ENCODE data around the gene EIF4E. TPM values are rescaled to one million over a fixed set of nuclear protein-coding genes. Genes with fewer than 3 reads are reported as not detected.

Gene EIF4E
- total RNA-seq (2012; rRNA removed): 113 and 288 TPM in 2 replicates
- polyA plus RNA-seq (2012; rRNA removed): 69.4 and 80.4 TPM in 2 replicates
- polyA plus RNA-seq (2012; cell fraction: cytosol; rRNA removed): 6.5 and 9.4 TPM in 2 replicates
- polyA plus RNA-seq (2012; cell fraction: nucleus; rRNA removed; ENCODE audit: low replicate concordance): 2.9 and 26.4 TPM in 2 replicates
- percentile 84 among the genes with signal in this experiment for Bru-seq, nascent RNA
- BruChase-seq, experiment 1, labeled RNA remaining after a 6-hour chase: percentile 86 among the genes with signal in this experiment
- percentile 82 among the genes with signal in this experiment for BruChase-seq, experiment 2, labeled RNA remaining after a 2-hour chase
- long read RNA-seq, full-length matches to known transcripts: 42 of 50 reads
- long read RNA-seq, partial matches to known transcripts: 6 of 50 reads
- long read RNA-seq, other reads (novel, unspliced or antisense): 2 of 50 reads

- Histone ChIP-seq H2AK5ac (ENCODE audit: low read depth, low read length) (peak within 1 kb of the TSS; percentile 94), H3K9me1 (ENCODE audit: insufficient read depth, low read length) (no peaks in the 10 kb centered on the region), H3K18ac (ENCODE audit: low read depth, low read length) (peak within 1 kb of the TSS; percentile 86), H3K9me3 (ENCODE audit: control insufficient read depth, insufficient read depth, low read length) (no peaks in the 10 kb centered on the region), H3K4ac (ENCODE audit: low read depth, low read length) (peak within 1 kb of the TSS; percentile 94), H3K79me1 (ENCODE audit: low read depth in 1 of 2, low read length in 2 of 2) (peaks cover 0 to 5% of the 10 kb centered on the region in 2 experiments; a peak in 1 of 4 replicates), H3K9ac (ENCODE audit: low read depth, low read length) (peak within 1 kb of the TSS; percentile 91), H3K4me1 (ENCODE audit: control insufficient read depth, insufficient read depth, low read length) (peaks cover 3% of the 10 kb centered on the region; the same call in 1 of the 2 replicates), H4K91ac (ENCODE audit: insufficient read depth, low read depth, low read length) (peak within 1 kb of the TSS; percentile 97), H3K56ac (ENCODE audit: extremely low read depth, insufficient read depth, low read length) (peak within 1 kb of the TSS; percentile 93), H4K5ac (ENCODE audit: low read depth, low read length) (peak within 1 kb of the TSS; percentile 88), H3K23ac (ENCODE audit: low read depth, low read length) (peak within 1 kb of the TSS; percentile 94), H2BK5ac (ENCODE audit: low read depth, low read length, poor library complexity, severe bottlenecking) (peak within 1 kb of the TSS; percentile 97), H3K27me3 (ENCODE audit: control insufficient read depth, insufficient read depth, low read length) (no peaks in the 10 kb centered on the region), H4K20me1 (ENCODE audit: insufficient read depth, low read length) (peaks cover 28% of the 10 kb centered on the region; the same call in 1 of the 2 replicates), H4K8ac (ENCODE audit: low read depth in 2 of 2, low read length in 2 of 2) (peak within 1 kb of the TSS; percentile 93 to 95), H2AFZ (replicated peaks; ENCODE audit: low read length, poor library complexity) (peak within 1 kb of the TSS; percentile 98), H3K27ac (ENCODE audit: insufficient read depth, low read length) (peak within 1 kb of the TSS; percentile 94), H2BK120ac (ENCODE audit: low read depth, low read length) (peak within 1 kb of the TSS; percentile 84), H2BK20ac (ENCODE audit: low read depth, low read length) (peak within 1 kb of the TSS; percentile 75), H3K36me3 (ENCODE audit: control insufficient read depth, insufficient read depth, low read length) (0 out of 2 replicates have a peak, but pooled peaks cover 1% of the 10 kb centered on the region), H3K4me3 (ENCODE audit: insufficient read depth, low read depth, low read length) (peak within 1 kb of the TSS; percentile 85), H2BK15ac (ENCODE audit: low read depth, low read length) (peak within 1 kb of the TSS; percentile 100; the same call in 2 of the 3 replicates), H2AK9ac (replicated peaks; ENCODE audit: low read depth, low read length, poor library complexity) (peak within 1 kb of the TSS; percentile 97), H3K4me2 (ENCODE audit: low read depth, low read length) (peak within 1 kb of the TSS; percentile 97), H3K14ac (replicated peaks; ENCODE audit: low read depth, low read length) (peak within 1 kb of the TSS; percentile 87)
- DNase-seq (peak; percentile 99), ATAC-seq (ENCODE audit: low read depth) (peak; percentile 80)
- dilution Hi-C loops (cut with HindIII; ENCODE audit: low sequenced_read_pairs, unreplicated experiment): no loop called here
- no TSS peak for BruUV-seq (replicated peaks)
- CTCF ChIA-PET: interaction anchor here (0.6 to 1.5 kb wide), 6 partner anchors 18 to 461 kb away, joined by 3 to 4 read pairs (median 4); no protein-coding TSS in a partner anchor
- POLR2A ChIA-PET (ENCODE audit: unreplicated experiment): interaction anchor here (0.5 kb wide), 1 partner anchor 39 kb away, joined by 3 read pairs; no protein-coding TSS in a partner anchor
- TF ChIP-seq CTCF (conservative IDR thresholded peaks at IDR 0.05; ENCODE audit: low read depth, low read length) (0 out of 2 replicates have a peak, but pooled peaks have one; percentile 20), POLR2A (IDR thresholded peaks at IDR 0.05; ENCODE audit: low read depth, low read length) (0 out of 2 replicates have a peak, but pooled peaks have one; percentile 60), ELK1 (IDR thresholded peaks at IDR 0.05; ENCODE audit: borderline replicate concordance, low read depth, low read length) (no peak), MAZ (IDR thresholded peaks at IDR 0.05; ENCODE audit: borderline replicate concordance, low read depth, low read length) (peak; percentile 91; the same call in 1 of the 2 replicates), FOS (IDR thresholded peaks at IDR 0.05; ENCODE audit: low read depth, low read length) (peak; percentile 17; the same call in 1 of the 2 replicates), USF2 (IDR thresholded peaks at IDR 0.05; ENCODE audit: low read depth, low read length) (peak; percentile 99), BHLHE40 (IDR thresholded peaks at IDR 0.05; ENCODE audit: low read depth, low read length) (no peak; the same call in 1 of the 2 replicates)
- in situ Hi-C loops (cut with MboI; ENCODE audit: low sequenced_read_pairs): loop anchor here (5.0 kb wide), 1 partner anchor 271 kb away; the partner anchor contains the start of gene TSPAN5
- intact Hi-C loops (cut with micrococcal nuclease): loop anchor here (1.0 to 10.0 kb wide), 6 partner anchors 150 to 784 kb away; partner anchors contain the start of genes RAP1GDS1 and STPG2
- 0% methylated on average over 12 of the region's 68 CpGs; no CpG with 5 or more reads in 1 of the 2 experiments for WGBS, 2 experiments (ENCODE audit: extremely low coverage in 2 of 2, insufficient read length in 1 of 2)
Measured at GRCh38 chr4:98928505-98929340, at the start of gene EIF4E. TSS of gene EIF4E (minus strand) at chr4:98929133. CDS start at chr4:98929112, 21 bp downstream.

Measured in IMR-90 (cell line).